Peyer's patch (tissue), 4 donors: Measurements from ENCODE around the gene PTH1R. TPM values are rescaled to one million over a fixed set of nuclear protein-coding genes. Genes with fewer than 3 reads are reported as not detected.
A peak's percentile ranks its signal among the peaks of the same experiment; 100 is the strongest.

Experiments used
- DNase-seq, 3 donors: peaks; one replicate each; pipeline ENCODE4 v3.0.0-alpha.2; 2017 to 2019
- H3K27ac ChIP-seq, 4 donors: fragments of 200-600 bp; sonication (generic); one replicate each; pipeline ENCODE4 v1.5.1; 2016 to 2019
- H3K27me3 ChIP-seq, 2 donors: fragments of 200-600 bp; sonication (generic); one replicate each; pipeline ENCODE4 v1.5.1; 2019
- H3K36me3 ChIP-seq, 3 donors: fragments of 200-600 bp; sonication (generic); one replicate each; pipeline ENCODE4 v1.5.1; 2016 to 2019
- H3K4me1 ChIP-seq, 4 donors: fragments of 200-600 bp; sonication (generic); one replicate each; pipeline ENCODE4 v1.5.1; 2016 to 2019
- H3K4me3 ChIP-seq, 4 donors: fragments of 200-600 bp; sonication (generic); 1 replicate in 3 of 4; 2 replicates in 1 of 4; pipeline ENCODE4 v1.5.1; 2016 to 2019; ENCODE audit warnings: mild to moderate bottlenecking in 1 of 4
- H3K9me3 ChIP-seq, 4 donors: fragments of 200-600 bp; sonication (generic); one replicate each; pipeline ENCODE4 v1.5.1; 2016 to 2019; ENCODE audit warnings: mild to moderate bottlenecking in 1 of 4
- POLR2A ChIP-seq, 2 donors: fragments of 450-650 bp; IDR thresholded peaks; one replicate each; pipeline ENCODE4 v1.5.1; 2017; ENCODE audit warnings: antibody characterized with exemption in 2 of 2, mild to moderate bottlenecking in 2 of 2, moderate library complexity in 2 of 2
- total RNA-seq, 4 donors: library from RNA; depleted of rRNA; stranded (reverse); fragments of >200 nt; gene quantifications; one replicate each; pipeline ENCODE4 v1.1.0, GENCODE V29; 2016
- TF ChIP-seq, protein P1 (sequence below), 6 experiments: fragments of 450-650 bp in 4 of 6; fragments of 200-600 bp in 2 of 6; sonication (generic) in 1 of 6; IDR thresholded peaks; one replicate each; pipeline ENCODE4 v1.5.1; 2017 to 2019; ENCODE audit warnings: antibody characterized with exemption in 6 of 6, mild to moderate bottlenecking in 3 of 6, moderate library complexity in 1 of 6

The PTH1R gene
- total RNA-seq, 4 donors from 2014 or later, result 2.4 to 12.4 (median 5.7) TPM

DNA sequence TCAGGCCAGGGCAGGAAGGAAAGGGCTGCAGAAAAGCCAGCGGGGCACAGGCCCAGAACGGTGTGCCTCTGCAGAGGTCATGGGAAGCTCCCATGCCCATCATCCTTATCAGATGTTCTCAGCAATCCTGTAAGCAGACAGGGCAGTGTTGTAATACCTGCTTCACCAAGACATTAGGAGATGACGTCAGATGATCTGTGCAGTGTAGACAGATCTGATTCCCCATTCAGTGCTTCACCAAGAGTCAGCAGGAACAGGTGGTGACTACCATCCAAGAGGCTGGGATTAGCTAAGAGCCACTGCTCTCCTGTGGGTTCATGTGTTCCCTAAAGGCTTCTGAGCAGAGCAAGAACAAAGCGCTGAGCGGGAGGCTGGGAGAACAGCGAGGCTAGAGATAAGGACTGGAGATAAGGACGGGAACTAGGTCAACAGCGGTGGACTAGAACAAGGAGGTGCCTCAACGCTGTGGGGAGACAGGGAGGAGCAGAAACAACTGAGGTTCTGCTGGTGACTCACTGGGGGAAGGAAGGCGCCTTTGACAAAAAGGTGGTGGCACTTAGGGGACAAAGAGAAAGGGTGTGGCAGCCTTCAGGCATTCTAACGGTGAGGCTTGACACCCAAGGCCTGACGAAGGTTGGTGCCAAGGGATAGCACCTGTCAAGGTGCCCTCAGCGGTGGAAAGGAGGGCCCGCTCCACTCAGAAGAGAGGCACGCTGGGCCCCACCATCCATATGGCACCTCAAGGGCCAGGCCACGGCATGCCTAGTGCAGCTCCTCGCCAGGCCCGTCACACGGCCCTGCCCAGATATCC lies 70.7 kb downstream of the PTH1R start:
- peak in 2 of 3 donors; percentile 82 to 91 for DNase-seq
- TF ChIP-seq, protein P1, sequence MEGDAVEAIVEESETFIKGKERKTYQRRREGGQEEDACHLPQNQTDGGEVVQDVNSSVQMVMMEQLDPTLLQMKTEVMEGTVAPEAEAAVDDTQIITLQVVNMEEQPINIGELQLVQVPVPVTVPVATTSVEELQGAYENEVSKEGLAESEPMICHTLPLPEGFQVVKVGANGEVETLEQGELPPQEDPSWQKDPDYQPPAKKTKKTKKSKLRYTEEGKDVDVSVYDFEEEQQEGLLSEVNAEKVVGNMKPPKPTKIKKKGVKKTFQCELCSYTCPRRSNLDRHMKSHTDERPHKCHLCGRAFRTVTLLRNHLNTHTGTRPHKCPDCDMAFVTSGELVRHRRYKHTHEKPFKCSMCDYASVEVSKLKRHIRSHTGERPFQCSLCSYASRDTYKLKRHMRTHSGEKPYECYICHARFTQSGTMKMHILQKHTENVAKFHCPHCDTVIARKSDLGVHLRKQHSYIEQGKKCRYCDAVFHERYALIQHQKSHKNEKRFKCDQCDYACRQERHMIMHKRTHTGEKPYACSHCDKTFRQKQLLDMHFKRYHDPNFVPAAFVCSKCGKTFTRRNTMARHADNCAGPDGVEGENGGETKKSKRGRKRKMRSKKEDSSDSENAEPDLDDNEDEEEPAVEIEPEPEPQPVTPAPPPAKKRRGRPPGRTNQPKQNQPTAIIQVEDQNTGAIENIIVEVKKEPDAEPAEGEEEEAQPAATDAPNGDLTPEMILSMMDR (IDR thresholded peaks at IDR 0.05), result no peak
- TF ChIP-seq POLR2A (IDR thresholded peaks at IDR 0.05), result peak; percentile 53 to 68

DNA sequence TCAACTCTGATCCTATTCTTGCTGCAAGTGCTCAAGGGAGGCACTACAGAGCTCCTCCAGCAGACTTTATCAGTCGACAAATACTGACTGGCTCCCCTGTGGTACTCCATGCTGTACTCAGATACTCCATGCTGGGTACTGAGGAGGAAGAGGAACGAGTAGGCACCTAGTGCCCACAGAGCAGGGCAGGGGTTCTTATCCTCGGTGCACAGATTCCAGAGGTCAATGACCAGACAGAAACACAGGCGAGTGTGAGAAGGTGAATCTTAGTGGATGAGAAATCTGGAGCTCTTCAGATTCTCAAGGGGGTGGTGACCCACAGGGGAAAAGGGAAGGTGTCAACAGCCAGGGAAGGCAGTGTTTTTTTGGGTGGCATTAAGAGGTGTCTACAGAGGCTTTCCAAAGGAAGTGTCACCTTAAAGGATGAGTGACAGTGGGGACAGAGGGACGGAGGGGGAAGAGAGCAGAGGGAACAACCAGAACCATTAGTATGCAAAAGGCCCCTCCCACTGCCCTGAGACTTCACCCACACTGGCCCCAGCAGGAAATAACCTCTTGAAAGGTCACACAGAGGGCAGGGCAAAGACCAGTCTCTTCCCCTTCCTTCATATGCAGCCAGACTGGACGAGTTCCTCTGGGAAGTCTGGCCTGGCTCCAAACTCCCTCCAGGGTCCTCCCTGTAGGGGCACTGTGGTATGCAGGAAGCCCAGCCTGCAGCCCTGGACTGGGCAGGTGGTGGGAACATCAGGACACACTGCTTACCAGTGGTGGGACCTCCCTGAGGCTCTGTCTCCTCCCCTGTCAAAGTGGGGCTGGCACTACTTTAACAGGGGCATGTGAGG lies 71.5 kb downstream of the PTH1R start:
- Histone ChIP-seq H3K4me1 (peaks cover 30 to 90% (median 43%) of the 10 kb centered on the region in 4 donors), H3K27ac (peak overlapping the region; percentile 55 to 90 (median 84)), H3K36me3 (no peaks in the 10 kb centered on the region), H3K9me3 (no peaks in the 10 kb centered on the region), H3K27me3 (no peaks in the 10 kb centered on the region), H3K4me3 (no peak overlapping the region)
- DNase-seq, result peak; percentile 52 to 79 (median 69)
- TF ChIP-seq, protein P1 (IDR thresholded peaks at IDR 0.05), result no peak
- no peak for TF ChIP-seq POLR2A (IDR thresholded peaks at IDR 0.05)

More for the DNA sequence above, 70.7 kb downstream of the PTH1R start:
- Histone ChIP-seq H3K4me1 (peaks cover 26 to 90% (median 42%) of the 10 kb centered on the region in 4 donors), H3K27me3 (no peaks in the 10 kb centered on the region), H3K9me3 (no peaks in the 10 kb centered on the region), H3K27ac (peak overlapping the region; percentile 55 to 90 (median 84)), H3K36me3 (no peaks in the 10 kb centered on the region), H3K4me3 (peak overlapping the region in 1 of 4 donors; percentile 12)

DNA sequence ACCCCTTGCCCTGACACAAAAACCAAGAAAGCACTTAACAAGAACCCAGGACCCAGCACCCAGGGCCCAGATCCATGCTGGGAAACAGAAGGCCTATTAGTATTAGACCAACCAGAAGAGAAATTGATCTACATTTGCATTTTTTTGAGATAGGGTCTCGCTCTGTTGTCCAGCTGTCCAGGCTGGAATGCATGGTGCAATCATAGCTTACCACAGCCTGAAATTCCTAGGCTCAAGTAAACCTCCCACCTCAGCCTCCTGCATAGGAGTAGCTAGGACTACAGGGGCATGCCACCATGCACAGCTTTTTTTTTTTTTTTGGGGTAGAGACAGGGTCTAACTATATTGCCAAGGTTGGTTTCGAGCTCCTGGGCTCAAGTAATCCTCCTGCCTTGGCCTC lies 72.7 kb downstream of the PTH1R start:
- Histone ChIP-seq H3K4me3 (no peak overlapping the region), H3K4me1 (peaks cover 23 to 89% (median 44%) of the 10 kb centered on the region in 4 donors), H3K27me3 (no peaks in the 10 kb centered on the region), H3K36me3 (no peaks in the 10 kb centered on the region), H3K27ac (peak overlapping the region in 3 of 4 donors; percentile 48 to 84 (median 55)), H3K9me3 (no peaks in the 10 kb centered on the region)
- TF ChIP-seq, protein P1 (IDR thresholded peaks at IDR 0.05), result no peak
- TF ChIP-seq POLR2A (IDR thresholded peaks at IDR 0.05), result no peak
- peak in 1 of 3 donors; percentile 35 for DNase-seq

DNA sequence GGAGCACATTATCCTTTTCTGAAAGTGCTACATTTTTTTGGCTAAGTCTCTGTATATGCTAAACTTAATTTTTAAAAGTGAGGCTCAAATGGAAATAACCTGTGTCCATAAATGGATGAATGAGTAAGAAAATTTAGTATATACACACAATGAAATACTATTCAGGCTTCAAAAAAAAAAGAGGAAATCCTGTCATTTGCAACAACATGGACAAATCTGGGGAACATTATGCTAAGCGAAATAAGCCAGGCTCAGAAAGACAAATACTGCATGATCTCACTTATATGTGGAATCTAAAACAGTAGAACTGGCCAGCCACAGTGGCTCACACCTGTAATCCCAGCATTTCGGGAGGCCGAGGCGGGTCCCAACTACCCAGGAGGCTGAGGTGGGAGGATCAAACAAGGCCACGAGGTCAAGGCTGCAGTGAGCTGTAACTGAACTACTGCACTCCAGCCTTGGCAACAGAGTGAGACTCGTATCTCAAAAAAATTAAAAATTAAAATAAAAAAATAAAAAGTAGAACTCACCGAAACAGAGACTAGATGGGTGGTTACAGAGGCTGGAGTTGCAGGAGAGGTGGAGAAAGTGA lies 73.2 kb downstream of the PTH1R start:
- peak in 1 of 3 donors; percentile 8 for DNase-seq
- no peak for TF ChIP-seq POLR2A (IDR thresholded peaks at IDR 0.05)
- TF ChIP-seq, protein P1 (IDR thresholded peaks at IDR 0.05), result no peak
- Histone ChIP-seq H3K27ac (peak overlapping the region in 1 of 4 donors; percentile 84), H3K4me3 (no peak overlapping the region), H3K27me3 (no peaks in the 10 kb centered on the region), H3K9me3 (no peaks in the 10 kb centered on the region), H3K36me3 (no peaks in the 10 kb centered on the region), H3K4me1 (peaks cover 22 to 90% (median 43%) of the 10 kb centered on the region in 4 donors)

DNA sequence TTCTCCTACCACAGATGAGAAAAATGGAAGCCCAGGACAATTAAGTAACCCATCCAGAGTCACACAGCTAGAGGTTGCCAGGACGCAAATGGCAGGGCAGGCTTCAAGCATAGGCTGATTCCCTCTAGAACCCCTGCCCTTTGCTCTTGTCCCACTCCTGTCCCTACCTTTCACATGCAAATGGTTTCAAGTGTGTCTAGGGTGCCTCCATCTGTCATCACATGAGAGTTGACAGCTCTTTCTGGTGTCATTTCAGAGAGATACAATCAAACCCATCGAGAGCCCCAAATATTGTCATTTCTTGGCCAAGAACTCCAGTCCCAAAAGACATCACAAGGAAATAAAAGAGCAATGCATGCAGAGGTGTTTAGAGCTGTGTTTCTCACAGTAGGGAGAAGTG lies 75.3 kb downstream of the PTH1R start:
- DNase-seq, result no peak
- H3K36me3 ChIP-seq, result no peaks in the 10 kb centered on the region
- peaks cover 12 to 90% (median 35%) of the 10 kb centered on the region in 4 donors for H3K4me1 ChIP-seq
- TF ChIP-seq, protein P1 (IDR thresholded peaks at IDR 0.05), result no peak
- TF ChIP-seq POLR2A (IDR thresholded peaks at IDR 0.05), result no peak
- H3K9me3 ChIP-seq, result no peaks in the 10 kb centered on the region
- peak overlapping the region in 1 of 4 donors; percentile 61 for H3K27ac ChIP-seq
- H3K4me3 ChIP-seq, result no peak overlapping the region
- H3K27me3 ChIP-seq, result no peaks in the 10 kb centered on the region
